ENCODE data around the gene SYNE1.

GRCh38 chr6:152454003-152454402 lies 183.2 kb downstream of the SYNE1 start:
- TF ChIP-seq CTCF (IDR thresholded peaks at IDR 0.05 in 4 of 5, conservative IDR thresholded peaks at IDR 0.05 in 1 of 5): no peak
- no peak for TF ChIP-seq POLR2A (IDR thresholded peaks at IDR 0.05)
